Measurements from ENCODE around the gene P2RY10.

GRCh38 chrX:78957049-78957767 lies 12.0 kb downstream of the P2RY10 start:
- TF ChIP-seq TAF1 (IDR thresholded peaks at IDR 0.05; ENCODE audit: borderline replicate concordance, insufficient read depth, low read length) = no peak
- TF ChIP-seq REST (IDR thresholded peaks at IDR 0.05; ENCODE audit: insufficient read depth in 1 of 2, low read depth in 2 of 2, low read length in 2 of 2) = no peak
- no peak for TF ChIP-seq POLR2AphosphoS5 (IDR thresholded peaks at IDR 0.05; ENCODE audit: low read depth, low read length)

Data from PFSK-1 (cell line).